ENCODE measurements around the gene ANKRD63.

Gene ANKRD63

GRCh38 chr15:40239404-40239692 is 43.5 kb downstream of the ANKRD63 start:
- no peak for TF ChIP-seq ZNF274 (IDR thresholded peaks at IDR 0.05; ENCODE audit: low read depth, low read length)
- TF ChIP-seq SUZ12 (IDR thresholded peaks at IDR 0.05; ENCODE audit: extremely low read depth, insufficient read depth, insufficient read length) = no peak
- TF ChIP-seq YY1 (IDR thresholded peaks at IDR 0.05; ENCODE audit: insufficient read depth, insufficient read length) = no peak
- H3K9me3 ChIP-seq (ENCODE audit: insufficient read depth, low read length) = no peaks in the 10 kb centered on the region
- H3K27me3 ChIP-seq (ENCODE audit: insufficient read depth, insufficient read length) = peaks cover 10% of the 10 kb centered on the region
- no peaks in the 10 kb centered on the region for H3K36me3 ChIP-seq (ENCODE audit: insufficient read depth, insufficient read length, low read length)
- peaks cover 11% of the 10 kb centered on the region for H3K4me1 ChIP-seq (ENCODE audit: insufficient read depth, insufficient read length)
- peak overlapping the region; percentile 33 for H3K9ac ChIP-seq (ENCODE audit: insufficient read length, low read depth)
- no peak for DNase-seq (ENCODE audit: low read depth, low spot score)
- H3K4me3 ChIP-seq (ENCODE audit: insufficient read length, low read depth) = peak overlapping the region; percentile 11

DNA sequence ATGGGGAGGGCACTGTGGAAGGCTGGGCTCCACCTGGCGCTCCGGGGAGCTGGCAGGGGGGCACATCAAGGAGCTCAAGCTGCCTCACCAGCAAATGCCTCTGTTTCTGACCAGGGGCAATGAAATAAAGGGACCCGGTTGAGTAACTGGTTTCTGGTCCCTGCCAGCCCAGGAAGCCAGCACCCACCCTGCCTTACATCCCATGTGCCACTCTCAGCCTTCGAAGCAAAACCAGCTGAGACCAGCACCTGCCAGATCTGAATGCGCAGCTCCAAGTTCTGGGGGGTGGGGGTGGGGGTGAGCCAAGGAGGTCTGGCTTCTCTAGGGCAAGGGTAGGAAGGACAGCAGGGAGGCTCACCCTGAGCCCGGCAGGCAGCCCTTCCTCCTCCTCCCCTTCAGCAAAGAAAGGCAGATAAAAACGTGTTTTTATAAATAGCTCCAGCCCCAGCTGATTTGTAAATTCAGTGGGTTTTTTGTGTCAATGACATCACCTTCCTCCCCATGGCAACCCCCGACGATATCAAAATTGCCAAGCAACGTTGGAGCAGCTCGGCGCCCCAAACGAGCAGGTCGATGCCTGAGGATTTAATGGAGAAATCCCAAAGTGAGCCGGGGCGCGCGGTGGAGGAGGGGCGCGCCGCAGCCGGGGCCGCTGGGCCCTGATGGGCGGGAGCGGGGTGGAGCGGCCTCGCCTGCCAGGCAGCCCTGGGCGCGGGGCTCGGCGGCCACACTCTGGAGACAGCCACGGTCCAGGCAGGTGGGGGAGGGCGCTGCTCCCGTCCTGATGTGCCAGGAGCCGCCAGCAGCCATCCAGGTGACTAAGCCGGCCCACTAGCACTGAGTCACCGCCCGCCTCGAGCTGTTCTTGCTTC is 44.1 kb downstream of the ANKRD63 start, which contains the start of gene PAK6:
Gene PAK6, plus strand, starts transcription at position 532 of the 872 bp plus-strand sequence. CDS start 25,723 bp downstream, outside the sequence.
- TF ChIP-seq SUZ12 (IDR thresholded peaks at IDR 0.05; ENCODE audit: extremely low read depth, insufficient read depth, insufficient read length) (no peak), YY1 (IDR thresholded peaks at IDR 0.05; ENCODE audit: insufficient read depth, insufficient read length) (no peak), ZNF274 (IDR thresholded peaks at IDR 0.05; ENCODE audit: low read depth, low read length) (no peak)
- Histone ChIP-seq H3K9me3 (ENCODE audit: insufficient read depth, low read length) (no peaks in the 10 kb centered on the region), H3K27me3 (ENCODE audit: insufficient read depth, insufficient read length) (peaks cover 10% of the 10 kb centered on the region), H3K4me3 (ENCODE audit: insufficient read length, low read depth) (peak within 1 kb of the TSS; percentile 11), H3K9ac (ENCODE audit: insufficient read length, low read depth) (peak within 1 kb of the TSS; percentile 33), H3K36me3 (ENCODE audit: insufficient read depth, insufficient read length, low read length) (no peaks in the 10 kb centered on the region), H3K4me1 (ENCODE audit: insufficient read depth, insufficient read length) (peaks cover 11% of the 10 kb centered on the region)
- DNase-seq (ENCODE audit: low read depth, low spot score) = peak; percentile 40

- no peaks in the 10 kb centered on the region for H3K9me3 ChIP-seq (ENCODE audit: insufficient read depth, low read length)
- no peak for DNase-seq (ENCODE audit: low read depth, low spot score)
- H3K27me3 ChIP-seq (ENCODE audit: insufficient read depth, insufficient read length) = peaks cover 10% of the 10 kb centered on the region
- no peaks in the 10 kb centered on the region for H3K36me3 ChIP-seq (ENCODE audit: insufficient read depth, insufficient read length, low read length)
- H3K4me3 ChIP-seq (ENCODE audit: insufficient read length, low read depth) = no peak overlapping the region
- no peak for TF ChIP-seq YY1 (IDR thresholded peaks at IDR 0.05; ENCODE audit: insufficient read depth, insufficient read length)
- no peak for TF ChIP-seq SUZ12 (IDR thresholded peaks at IDR 0.05; ENCODE audit: extremely low read depth, insufficient read depth, insufficient read length)
- TF ChIP-seq ZNF274 (IDR thresholded peaks at IDR 0.05; ENCODE audit: low read depth, low read length) = no peak
- no peak overlapping the region for H3K9ac ChIP-seq (ENCODE audit: insufficient read length, low read depth)
- peaks cover 8% of the 10 kb centered on the region for H3K4me1 ChIP-seq (ENCODE audit: insufficient read depth, insufficient read length)
Measured at GRCh38 chr15:40235201-40235885, 47.5 kb downstream of the ANKRD63 start.

- H3K36me3 ChIP-seq (ENCODE audit: insufficient read depth, insufficient read length, low read length) = no peaks in the 10 kb centered on the region
- TF ChIP-seq ZNF274 (IDR thresholded peaks at IDR 0.05; ENCODE audit: low read depth, low read length) (no peak), SUZ12 (IDR thresholded peaks at IDR 0.05; ENCODE audit: extremely low read depth, insufficient read depth, insufficient read length) (no peak), YY1 (IDR thresholded peaks at IDR 0.05; ENCODE audit: insufficient read depth, insufficient read length) (no peak)
- H3K9me3 ChIP-seq (ENCODE audit: insufficient read depth, low read length) = no peaks in the 10 kb centered on the region
- H3K4me3 ChIP-seq (ENCODE audit: insufficient read length, low read depth) = no peak overlapping the region
- peaks cover 6% of the 10 kb centered on the region for H3K4me1 ChIP-seq (ENCODE audit: insufficient read depth, insufficient read length)
- H3K9ac ChIP-seq (ENCODE audit: insufficient read length, low read depth) = no peak overlapping the region
- no peak for DNase-seq (ENCODE audit: low read depth, low spot score)
- H3K27me3 ChIP-seq (ENCODE audit: insufficient read depth, insufficient read length) = peaks cover 10% of the 10 kb centered on the region
Measured at GRCh38 chr15:40234783-40235182, 48.1 kb downstream of the ANKRD63 start.

DNA sequence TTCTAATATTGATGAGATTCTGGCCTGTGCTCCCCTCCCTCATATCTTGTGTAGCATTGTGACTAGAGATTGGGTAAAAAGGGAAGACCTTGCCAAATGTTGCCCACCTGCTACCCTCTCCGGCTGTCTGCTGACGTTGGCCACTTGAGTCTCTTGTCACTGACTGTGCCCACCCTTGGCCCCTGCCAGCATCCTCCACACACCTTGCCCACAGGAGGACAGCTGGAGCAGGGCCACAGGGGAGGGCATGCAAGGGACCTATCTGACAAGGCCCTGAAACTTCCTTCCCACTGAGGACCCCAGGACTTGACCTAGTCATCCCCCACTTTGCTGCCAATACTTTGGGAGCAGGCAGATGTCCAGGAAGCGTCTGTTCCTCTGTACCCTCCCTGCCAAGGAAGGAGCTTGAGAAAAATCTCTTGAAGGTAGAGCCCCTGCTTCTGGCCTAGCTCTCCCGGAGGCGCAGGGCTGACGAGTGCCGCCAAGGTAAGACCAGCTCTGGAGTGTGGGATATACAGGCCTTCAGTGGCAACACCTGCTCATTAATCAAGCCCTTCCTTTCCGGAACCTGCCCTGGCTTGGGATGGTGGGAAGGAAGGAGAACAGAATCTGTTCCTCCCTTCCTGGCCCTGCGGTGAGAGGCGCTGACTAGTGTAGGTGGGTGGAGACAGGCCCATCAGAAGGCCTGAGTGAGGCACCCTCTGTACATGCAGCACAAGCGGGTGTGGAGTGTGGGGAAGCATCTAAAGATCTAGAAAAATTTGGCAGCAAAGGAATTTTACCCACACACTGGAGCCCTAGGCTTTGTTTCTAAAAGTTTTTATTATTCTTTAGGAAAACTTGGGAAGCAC is 48.9 kb downstream of the ANKRD63 start:
- peaks cover 3% of the 10 kb centered on the region for H3K4me1 ChIP-seq (ENCODE audit: insufficient read depth, insufficient read length)
- no peaks in the 10 kb centered on the region for H3K9me3 ChIP-seq (ENCODE audit: insufficient read depth, low read length)
- peaks cover 10% of the 10 kb centered on the region for H3K27me3 ChIP-seq (ENCODE audit: insufficient read depth, insufficient read length)
- TF ChIP-seq YY1 (IDR thresholded peaks at IDR 0.05; ENCODE audit: insufficient read depth, insufficient read length) = no peak
- TF ChIP-seq ZNF274 (IDR thresholded peaks at IDR 0.05; ENCODE audit: low read depth, low read length) = no peak
- TF ChIP-seq SUZ12 (IDR thresholded peaks at IDR 0.05; ENCODE audit: extremely low read depth, insufficient read depth, insufficient read length) = no peak
- no peak overlapping the region for H3K4me3 ChIP-seq (ENCODE audit: insufficient read length, low read depth)
- H3K9ac ChIP-seq (ENCODE audit: insufficient read length, low read depth) = no peak overlapping the region
- DNase-seq (ENCODE audit: low read depth, low spot score) = no peak
- H3K36me3 ChIP-seq (ENCODE audit: insufficient read depth, insufficient read length, low read length) = no peaks in the 10 kb centered on the region

GRCh38 chr15:40232625-40233070 is 50.2 kb downstream of the ANKRD63 start:
- no peaks in the 10 kb centered on the region for H3K9me3 ChIP-seq (ENCODE audit: insufficient read depth, low read length)
- peaks cover 8% of the 10 kb centered on the region for H3K36me3 ChIP-seq (ENCODE audit: insufficient read depth, insufficient read length, low read length)
- no peaks in the 10 kb centered on the region for H3K4me1 ChIP-seq (ENCODE audit: insufficient read depth, insufficient read length)
- H3K27me3 ChIP-seq (ENCODE audit: insufficient read depth, insufficient read length) = peaks cover under 1% of the 10 kb centered on the region
- no peak for DNase-seq (ENCODE audit: low read depth, low spot score)
- no peak overlapping the region for H3K4me3 ChIP-seq (ENCODE audit: insufficient read length, low read depth)
- no peak overlapping the region for H3K9ac ChIP-seq (ENCODE audit: insufficient read length, low read depth)
- no peak for TF ChIP-seq SUZ12 (IDR thresholded peaks at IDR 0.05; ENCODE audit: extremely low read depth, insufficient read depth, insufficient read length)
- no peak for TF ChIP-seq ZNF274 (IDR thresholded peaks at IDR 0.05; ENCODE audit: low read depth, low read length)
- no peak for TF ChIP-seq YY1 (IDR thresholded peaks at IDR 0.05; ENCODE audit: insufficient read depth, insufficient read length)

All from NT2/D1 (cell line).